HG03060 (cell line): Measurements from ENCODE around the gene CHMP6.
"Not testable (repeated sequence)": the region's sequence is repeated elsewhere in the genome, so short reads cannot be mapped to it uniquely, and the experiment has no call there.

Experiments
- ATAC-seq: cut with Tn5 transposase; IDR thresholded peaks from one replicate; pipeline ENCODE4 v1.9.1; 2021; ENCODE audit warnings: low read depth, moderate number of reproducible peaks; ENCODE audit not compliant: unreplicated experiment

Gene CHMP6

DNA sequence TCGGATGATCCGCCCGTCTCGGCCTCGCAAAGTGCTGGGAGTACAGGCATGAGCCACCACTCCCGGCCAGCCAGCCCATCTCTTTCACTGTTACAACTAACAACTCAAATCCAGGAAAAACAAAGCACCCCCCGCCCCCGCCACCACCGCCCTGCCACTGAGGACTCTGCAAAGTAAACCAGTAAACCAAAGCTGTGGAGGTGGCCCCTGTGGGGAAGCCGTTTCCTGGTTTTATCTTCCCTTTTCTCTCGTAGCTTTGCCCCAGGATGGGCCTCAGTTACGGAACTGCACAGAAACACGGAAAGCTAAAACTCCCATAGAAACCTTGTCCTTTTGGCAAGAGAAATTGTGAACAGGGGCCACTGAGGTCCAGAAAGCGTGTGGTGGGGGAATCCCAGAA is 17.5 kb downstream of the CHMP6 start:
- ATAC-seq = no peak

DNA sequence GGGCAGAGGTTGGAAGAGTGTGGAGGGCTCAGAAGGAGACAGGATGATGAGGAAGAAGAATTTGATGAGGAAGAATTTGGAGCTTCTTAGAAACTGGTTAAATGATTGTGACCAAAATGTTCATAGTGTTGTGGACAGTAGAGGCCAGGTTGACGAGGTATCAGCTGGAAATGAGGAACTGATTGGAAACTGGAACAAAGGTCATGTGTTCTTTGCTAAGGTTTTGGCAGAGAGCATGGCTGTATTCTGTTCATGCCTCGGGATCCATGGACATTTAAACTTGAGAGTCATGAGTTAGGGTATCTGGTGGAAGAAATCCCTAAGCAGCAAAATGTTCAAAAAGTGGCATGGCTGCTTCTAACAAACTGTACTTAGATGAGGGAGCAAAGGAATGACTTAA is 19.3 kb downstream of the CHMP6 start:
- no peak for ATAC-seq

DNA sequence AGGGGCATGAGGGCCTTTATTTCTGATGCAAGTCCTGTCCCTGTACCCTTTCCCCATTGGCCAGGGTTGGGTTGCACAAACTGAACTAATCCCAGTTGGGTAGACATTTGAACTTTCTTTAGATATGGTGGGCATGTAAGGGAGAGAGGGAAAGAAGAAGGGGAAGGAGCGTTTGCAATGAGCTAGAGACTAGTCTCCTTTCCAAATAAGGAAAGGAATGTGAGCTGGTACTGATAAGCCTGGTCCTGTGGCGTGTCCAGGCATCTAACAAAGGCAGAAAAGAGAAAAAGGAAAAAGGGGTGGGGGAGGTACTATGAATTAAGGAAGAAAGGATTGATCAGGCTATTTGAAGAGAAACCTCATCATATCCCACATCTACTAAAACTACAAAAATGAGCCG is 20.3 kb downstream of the CHMP6 start:
- no peak for ATAC-seq

DNA sequence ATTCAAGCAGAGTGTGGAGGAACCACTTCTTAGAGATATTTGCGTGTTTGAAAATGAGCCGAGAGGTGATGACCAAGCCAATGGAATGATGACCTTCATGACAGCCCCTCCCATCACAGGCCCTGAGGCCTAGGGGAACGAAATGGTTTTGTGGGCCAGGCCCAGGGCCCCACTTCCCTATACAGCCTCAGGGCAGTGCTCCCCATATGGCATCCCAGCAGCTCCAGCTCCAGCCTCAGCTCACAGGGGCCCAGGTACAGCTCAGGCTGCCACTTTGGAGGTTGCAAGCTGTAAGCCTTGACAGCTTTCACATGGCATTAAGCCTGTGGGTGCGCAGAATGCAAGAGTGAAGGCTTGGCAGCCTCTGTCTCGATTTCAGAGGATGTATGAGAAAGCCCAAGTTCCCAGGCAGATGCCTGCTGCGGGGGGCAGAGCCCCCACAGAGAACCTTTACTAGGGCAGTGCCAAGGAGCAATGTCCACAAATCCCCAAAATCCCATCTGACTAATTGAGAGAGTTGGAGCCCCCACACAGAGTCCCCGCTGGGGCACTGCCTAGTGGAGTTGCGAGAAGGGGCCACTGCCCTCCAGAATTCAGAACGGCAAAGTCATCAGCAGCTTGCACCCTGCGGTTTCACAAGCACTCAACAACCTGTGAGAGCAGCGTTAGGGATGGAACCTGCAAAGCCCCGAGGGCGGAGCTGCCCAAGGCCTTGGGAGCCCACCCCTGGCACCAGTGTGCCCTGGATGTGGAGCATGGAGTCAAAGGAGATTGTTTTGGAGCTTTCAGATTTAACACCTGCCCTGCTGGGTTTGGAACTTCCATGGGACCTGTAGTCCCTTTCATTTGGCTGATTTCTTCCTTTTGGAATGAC is 21.2 kb downstream of the CHMP6 start:
- ATAC-seq = no peak

DNA sequence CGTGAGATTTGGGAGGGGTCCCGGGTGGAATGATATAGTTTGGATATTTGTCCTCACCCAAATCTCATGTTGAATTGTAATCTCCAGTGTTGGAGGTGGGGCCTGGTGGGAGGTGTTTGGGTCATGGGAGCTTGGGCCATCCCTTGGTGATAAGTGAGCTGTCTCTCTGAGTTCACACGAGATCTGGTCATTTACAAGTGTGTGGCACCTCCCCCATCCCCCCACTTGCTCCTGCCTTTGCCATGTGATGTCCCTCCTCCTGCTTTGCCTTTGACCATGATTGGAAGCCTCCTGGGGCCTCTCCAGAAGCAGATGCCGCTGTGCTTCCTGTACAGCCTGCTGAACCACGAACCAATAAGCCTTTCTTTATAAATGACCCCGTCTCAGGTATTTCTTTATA is 22.0 kb downstream of the CHMP6 start:
- ATAC-seq = no peak

DNA sequence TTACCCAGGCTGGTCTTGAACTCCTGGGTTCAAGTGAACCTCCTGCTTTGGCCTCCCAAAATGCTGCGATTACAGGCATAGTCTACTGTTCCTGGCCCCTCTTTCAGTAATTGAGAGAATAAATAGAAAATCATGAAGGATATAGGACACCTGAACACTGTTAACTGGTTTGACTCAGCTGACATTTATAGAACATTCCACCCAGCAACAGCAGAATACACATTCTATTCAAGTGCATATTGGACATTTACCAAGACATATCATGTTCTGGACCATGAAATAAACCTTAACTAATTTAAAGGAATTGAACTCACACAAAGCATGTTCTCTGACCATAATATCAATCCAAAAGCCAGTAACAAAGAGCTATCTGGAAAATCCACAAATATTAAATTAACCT is 23.5 kb downstream of the CHMP6 start:
- no peak for ATAC-seq

DNA sequence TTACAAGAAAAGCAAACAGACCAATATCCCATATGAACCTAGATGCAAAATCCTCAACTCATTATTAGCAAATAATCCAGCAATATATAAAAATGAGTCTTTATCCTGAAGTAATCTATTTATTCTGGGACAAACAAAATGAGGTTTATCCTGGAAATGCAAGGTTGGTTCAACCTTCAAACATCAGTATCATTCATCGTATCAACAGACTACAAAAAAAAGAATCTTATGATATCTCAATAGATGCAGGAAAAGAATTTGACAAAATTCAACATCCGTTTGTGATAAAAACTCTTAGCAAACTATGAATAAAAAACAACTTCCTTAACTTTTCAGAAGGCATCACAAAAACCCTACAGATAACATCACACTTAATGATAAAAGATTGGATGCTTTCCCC is 24.9 kb downstream of the CHMP6 start:
- no peak for ATAC-seq

DNA sequence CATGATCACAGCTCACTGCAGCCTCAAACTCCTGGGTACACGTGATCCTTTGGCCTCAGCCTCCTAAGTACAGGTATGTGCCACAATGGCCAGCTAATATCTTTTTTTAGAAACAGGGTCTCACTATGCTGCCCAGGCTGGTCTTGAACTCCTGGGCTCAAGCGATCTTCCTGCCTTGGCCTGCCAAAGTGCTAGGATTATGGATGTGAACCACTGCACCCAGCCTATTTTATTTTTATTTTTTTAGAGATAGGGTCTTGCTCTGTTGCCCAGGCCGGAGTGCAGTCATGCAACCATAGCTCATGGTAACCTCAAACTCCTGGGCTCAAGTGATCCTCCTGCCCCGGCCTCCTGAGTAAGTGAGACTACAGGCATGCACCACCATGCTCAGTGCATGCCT is 25.7 kb downstream of the CHMP6 start:
- ATAC-seq = not testable (repeated sequence)

DNA sequence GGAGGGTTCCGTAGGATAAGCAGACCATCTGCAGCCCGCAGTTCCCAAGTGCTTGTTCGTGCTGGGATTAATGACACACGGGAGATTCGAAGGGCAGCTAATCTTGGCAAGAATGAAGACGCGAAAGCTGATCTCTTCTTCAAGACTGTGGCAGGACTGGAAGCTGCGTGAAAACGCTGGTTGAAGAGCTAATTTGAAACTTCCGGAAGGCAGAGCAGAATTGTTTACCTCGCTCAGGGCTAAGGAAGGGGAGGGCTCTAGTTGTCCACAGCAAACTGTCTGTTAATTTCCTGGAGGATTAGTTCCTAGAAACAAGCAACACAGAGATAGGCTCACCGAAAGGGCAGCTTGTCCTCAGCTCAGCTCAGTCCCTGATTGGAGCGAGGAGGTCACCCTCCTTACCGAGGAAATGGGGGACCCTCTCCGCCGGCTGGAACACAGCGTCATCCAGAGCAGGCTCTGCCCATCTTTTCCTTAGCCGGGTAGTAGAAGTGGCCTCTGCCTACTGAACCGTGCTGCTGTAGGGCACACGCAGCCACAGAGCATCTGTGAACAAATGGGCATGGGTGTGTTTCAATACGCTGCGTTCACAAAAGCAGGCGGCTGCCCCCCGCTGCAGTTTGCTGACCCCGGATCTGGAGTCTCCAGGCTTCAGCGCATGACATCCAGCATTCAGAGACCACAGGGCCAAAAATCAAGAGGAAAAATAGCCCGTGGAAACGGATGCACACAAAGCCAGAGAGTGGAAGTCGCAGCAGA is 26.6 kb downstream of the CHMP6 start:
- no peak for ATAC-seq

DNA sequence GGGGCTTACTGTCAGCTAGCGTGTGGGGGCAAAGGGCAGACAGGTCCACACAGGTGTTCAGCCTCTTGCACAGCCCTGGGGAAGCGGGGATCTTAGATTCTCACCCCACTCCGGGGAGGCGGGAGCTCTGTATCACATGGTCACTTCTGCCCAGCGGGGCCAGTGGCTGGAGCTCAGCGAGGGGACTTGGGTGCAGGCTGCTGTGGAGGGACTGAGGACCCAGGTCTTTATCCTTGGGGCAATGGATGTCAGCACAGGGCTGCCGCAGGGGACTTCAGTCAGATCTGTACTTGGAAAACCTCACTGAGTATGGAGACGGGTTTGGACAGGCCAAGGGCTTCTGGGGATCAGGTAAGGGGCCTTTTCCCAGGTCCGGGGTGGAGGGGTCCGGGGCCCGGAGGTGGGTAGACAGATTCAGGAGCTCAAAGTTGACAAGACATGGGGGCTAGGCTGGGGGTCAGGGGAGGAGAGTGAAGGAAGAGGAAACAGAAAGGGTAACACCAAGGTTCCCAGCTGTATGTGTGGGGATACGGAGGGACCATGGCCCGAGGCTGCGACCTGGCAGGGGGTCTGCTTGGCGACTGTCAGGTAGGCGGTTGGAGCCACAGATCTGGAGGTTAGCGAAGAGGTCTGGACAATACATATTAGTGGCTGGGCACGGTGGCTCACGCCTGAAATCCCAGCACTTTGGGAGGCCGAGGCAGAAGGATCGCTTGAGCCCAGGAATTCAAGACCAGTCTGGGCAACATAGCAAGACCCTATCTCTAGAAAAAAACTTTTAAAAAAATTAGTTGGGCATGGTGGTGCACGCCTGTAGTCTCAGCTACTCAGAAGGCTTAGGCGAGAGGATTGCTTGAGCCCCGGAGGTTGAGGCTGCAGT is 28.2 kb downstream of the CHMP6 start:
- no peak for ATAC-seq

DNA sequence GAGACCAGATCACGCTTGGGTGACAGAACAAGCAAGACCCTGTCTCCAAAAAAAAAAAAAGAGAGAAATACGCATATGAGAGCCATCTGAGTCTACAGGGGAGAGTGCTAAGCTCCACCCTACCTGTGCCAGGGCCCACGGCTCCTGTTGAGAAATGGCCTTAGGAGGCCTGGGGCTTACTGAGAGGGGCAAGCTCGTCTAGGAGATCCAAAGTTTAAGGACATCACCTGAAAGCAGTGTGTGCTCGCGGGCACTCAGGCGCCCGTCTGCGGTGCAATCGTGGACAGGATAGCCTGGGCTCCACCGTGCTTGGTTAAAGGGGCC is 28.8 kb downstream of the CHMP6 start:
- ATAC-seq = no peak

DNA sequence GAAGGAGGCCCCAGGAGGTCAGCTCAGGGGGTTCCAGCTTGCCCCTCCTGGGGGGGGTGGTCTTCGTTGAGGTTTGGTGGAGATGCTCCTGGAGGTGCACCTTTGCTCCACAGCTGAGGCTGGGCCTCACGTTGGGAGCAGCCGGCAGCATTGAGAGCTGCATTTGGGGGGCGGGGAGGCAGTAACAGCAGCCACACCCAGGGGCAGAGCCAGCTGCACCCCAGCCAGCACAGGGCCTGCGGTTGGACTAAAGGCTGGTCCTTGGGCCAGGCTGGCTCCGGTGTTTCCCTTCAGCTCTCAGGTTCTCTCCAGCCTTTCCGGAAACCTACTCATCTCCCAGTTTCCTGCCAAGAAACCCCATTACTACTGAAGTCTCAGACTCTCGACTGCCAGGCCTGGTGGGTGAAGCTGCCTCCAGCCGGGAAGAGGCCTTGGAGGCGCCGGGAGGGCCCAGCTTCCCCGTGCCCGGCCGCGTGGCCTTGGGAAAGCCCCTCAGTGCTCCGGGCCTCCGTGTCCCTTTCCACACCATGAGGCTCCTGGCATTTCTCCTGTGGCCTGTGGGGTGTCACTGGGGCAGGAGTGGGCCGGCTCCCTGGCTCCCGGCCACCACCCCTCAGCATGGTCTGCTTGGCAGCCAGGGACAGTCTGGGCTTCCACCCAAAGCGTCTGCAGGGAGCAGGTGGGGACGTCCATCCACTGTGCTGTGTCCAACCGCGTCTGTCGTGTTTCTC is 29.3 kb downstream of the CHMP6 start:
- no peak for ATAC-seq

DNA sequence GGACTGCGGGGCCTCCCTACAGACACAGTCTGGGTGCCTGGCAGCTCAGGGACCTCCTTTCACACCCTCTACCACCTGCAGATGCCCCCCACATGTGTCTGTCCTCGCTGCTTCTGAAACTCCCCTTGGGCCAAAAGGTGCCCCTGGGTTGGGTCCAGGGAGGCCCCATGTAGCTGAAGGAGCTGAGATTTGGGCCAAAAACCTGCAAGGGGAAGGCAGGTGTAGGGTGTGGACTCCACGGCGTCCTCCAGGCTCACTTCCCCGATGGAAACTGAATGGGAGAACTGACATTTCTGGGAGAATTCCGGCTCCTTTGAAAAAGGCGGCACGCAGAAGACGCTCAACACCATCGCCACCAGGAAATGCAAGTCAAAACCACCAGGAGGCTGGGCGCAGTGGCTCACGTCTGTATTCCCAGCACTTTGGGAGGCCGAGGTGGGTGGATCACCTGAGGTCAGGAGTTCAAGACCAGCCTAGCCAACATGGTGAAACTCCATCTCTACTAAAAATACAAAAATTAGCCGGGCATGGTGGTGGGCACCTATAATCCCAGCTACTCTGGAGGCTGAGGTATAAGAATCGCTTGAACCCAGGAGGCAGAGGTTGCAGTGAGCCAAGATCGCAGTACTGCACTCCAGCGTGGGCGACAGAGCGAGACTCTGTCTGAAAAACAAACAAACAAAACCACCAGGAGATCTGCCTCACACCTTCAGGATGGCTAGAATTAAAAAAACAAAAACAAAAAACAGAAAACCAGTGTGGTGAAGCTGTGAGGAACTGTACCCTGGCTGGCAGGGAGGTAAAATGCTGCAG is 30.1 kb downstream of the CHMP6 start:
- no peak for ATAC-seq

DNA sequence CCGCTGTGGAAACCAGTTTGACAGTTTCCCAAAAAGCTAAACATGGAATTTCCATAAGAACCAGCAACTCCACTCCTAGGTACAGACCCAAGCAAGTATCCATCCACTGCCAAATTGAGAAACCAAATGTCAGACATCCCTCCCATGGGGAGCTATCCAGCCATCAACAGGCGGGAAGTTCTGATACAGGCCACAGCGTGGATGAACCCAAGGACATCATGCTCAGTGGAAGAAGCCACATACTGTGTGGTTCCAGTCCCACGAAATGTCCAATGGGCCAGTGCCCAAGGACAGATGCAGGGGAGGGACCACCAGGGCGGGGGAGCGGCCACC is 30.7 kb downstream of the CHMP6 start:
- no peak for ATAC-seq

DNA sequence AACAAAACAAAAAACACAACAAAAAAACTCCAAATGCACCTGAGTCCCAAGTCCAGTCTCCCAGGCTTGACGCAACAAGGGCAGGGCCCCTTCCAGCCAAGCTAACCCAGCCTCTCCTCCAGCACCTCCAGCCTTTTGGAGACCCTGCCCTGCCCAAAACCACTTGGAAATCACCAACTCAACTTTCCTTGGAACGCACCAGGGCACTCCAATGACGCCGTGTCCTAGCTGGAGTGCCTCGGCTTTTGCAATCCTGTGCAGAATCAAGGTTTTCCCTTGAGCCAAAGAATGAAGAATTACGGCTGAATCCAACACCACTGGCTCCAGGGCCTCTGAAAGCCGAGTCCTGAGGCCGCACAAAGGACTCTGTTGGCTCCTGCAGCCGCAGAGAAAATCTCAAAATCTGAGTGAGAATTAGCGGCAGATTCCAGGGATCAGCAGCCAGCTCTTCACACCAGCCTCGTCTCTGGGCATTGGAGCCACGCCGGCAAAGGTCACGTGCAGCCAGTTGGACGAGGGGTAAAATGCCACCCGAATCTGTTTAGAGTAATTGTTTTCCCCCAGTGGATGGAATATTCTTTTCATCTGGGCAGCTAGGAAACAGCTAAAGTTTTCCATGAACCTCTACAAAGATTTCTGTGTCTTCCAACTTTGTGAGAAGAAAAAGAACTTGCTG is 33.6 kb downstream of the CHMP6 start:
- ATAC-seq = no peak

DNA sequence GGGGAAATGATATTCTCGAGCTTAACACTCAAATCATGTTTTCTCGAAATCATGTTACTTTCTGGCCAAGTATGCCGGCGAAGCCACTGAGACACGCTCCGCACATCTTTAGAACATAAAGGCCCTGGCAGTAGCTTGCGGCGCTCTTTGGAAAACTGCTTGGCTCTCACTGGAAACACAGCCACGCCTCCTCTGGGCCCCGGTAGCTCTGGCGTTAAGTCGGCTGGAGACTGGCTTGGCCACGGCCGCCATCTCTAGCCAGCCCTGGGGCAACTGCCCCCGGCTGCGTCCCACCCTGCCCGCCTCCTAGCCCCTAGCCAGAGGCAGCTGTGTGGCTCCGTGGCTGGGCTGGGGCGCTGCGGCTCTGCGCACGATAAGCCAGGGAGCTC is 34.1 kb downstream of the CHMP6 start:
- ATAC-seq = no peak

DNA sequence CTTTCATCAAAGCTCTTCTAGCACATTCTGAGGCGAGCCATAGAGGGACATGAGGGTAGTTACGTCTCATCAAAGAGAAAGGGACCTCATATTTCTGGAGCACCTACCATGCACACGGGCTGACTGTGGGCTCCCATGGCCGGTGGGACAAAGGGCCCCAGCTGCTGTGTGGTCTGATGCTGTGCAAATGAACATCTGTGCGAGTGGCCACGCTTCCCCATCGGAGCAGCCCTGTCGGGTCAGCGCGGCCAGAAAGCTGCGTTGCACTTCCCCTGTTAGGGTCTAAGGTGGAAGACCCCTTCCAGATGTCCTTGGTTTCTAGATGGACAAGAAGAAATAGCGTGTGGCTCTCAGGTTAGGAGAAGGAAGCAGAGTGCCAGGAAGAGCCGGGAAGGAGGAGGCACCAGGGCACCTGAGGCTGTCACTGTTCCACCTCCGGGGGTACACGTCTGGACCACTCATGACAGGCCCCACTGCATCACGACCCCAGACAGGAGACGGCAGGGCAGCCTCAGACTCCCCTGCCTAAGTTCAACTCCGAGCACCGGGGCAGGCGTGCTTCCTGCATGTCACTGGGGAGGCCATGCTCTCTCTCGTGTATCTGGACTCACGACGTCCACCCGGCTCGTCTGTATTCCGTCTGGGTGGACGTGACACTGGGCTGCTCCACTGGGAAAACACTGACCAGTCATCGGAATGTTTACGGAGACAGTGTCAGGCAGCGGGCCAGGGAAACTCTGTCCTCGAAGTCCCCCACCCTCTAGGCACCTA is 34.8 kb downstream of the CHMP6 start:
- ATAC-seq = no peak

DNA sequence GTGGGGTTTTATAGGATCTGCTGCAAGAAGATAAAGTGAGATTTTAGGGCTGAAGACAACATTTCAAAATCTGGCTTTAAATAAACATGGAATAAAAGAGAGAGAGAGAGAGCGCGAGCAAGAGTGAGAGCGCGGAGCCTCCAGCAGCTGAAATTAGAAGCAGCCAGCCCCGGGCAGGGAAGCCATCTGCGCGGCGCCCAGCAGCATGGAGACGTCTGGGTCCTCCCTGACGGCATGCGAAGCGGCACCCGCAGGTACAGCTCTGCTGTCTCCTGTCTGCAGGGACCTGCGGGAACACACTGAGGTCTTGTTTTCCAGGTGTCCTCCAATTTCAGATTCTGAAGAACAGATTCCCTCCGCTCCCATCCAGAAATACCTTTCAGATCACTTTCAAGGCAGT is 35.4 kb downstream of the CHMP6 start:
- ATAC-seq = no peak
